NT2/D1 (cell line): ENCODE results near the gene DOCK9.

Experiments
- SUZ12 ChIP-seq: IDR thresholded peaks from 2 replicates; pipeline ENCODE4 v1.6.1; 2011; ENCODE audit not compliant: insufficient read length, insufficient read depth; ENCODE audit errors: extremely low read depth
- YY1 ChIP-seq: IDR thresholded peaks from 2 replicates; pipeline ENCODE4 v1.6.1; 2011; ENCODE audit not compliant: insufficient read length, insufficient read depth

GRCh38 chr13:98769736-98770135 is 208.1 kb downstream of the DOCK9 start:
- TF ChIP-seq SUZ12 (no peak), YY1 (no peak)
